C4-2B (cell line): ENCODE results near the gene GRIP2.

Source experiments
- H3K27ac ChIP-seq: fragments of 450-650 bp; 2 replicates; pipeline ENCODE4 v1.5.1; 2017
- CTCF ChIP-seq: fragments of 450-650 bp; conservative IDR thresholded peaks from 2 replicates; pipeline ENCODE4 v1.5.1; 2017; ENCODE audit warnings: mild to moderate bottlenecking
- ZFX ChIP-seq: fragments of 450-650 bp; IDR thresholded peaks from 2 replicates; pipeline ENCODE4 v1.6.1; 2017

GRIP2 gene

GRCh38 chr3:14552041-14552648 lies 12.0 kb upstream of the GRIP2 start:
- H3K27ac ChIP-seq: no peak overlapping the region
- no peak for TF ChIP-seq ZFX
- TF ChIP-seq CTCF: no peak

GRCh38 chr3:14550651-14551611 lies 10.8 kb upstream of the GRIP2 start:
- H3K27ac ChIP-seq: no peak overlapping the region
- TF ChIP-seq ZFX: no peak
- no peak for TF ChIP-seq CTCF

GRCh38 chr3:14550181-14550580 lies 10.0 kb upstream of the GRIP2 start:
- TF ChIP-seq ZFX: no peak
- TF ChIP-seq CTCF: no peak
- H3K27ac ChIP-seq: no peak overlapping the region

GRCh38 chr3:14549256-14549919 lies 9.2 kb upstream of the GRIP2 start:
- peak; percentile 41 for TF ChIP-seq CTCF
- TF ChIP-seq ZFX: no peak
- no peak overlapping the region for H3K27ac ChIP-seq

- peak; percentile 77 for TF ChIP-seq CTCF
- no peak for TF ChIP-seq ZFX
- H3K27ac ChIP-seq: no peak overlapping the region
Measured at GRCh38 chr3:14548321-14548729, 8.2 kb upstream of the GRIP2 start.

- H3K27ac ChIP-seq: no peak overlapping the region
- no peak for TF ChIP-seq ZFX
- TF ChIP-seq CTCF: no peak
Measured at GRCh38 chr3:14547693-14548092, 7.6 kb upstream of the GRIP2 start.

- H3K27ac ChIP-seq: no peak overlapping the region
- TF ChIP-seq ZFX (no peak), CTCF (no peak)
Measured at GRCh38 chr3:14546041-14546440, 5.9 kb upstream of the GRIP2 start.
